GM19463 (cell line): ENCODE results near the gene AIP.
"Not testable (repeated sequence)": the region's sequence is repeated elsewhere in the genome, so short reads cannot be mapped to it uniquely, and the experiment has no call there.

Experiments used
- ATAC-seq: cut with Tn5 transposase; IDR thresholded peaks from one replicate; pipeline ENCODE4 v1.9.1; 2021; ENCODE audit warnings: mild to moderate bottlenecking, moderate library complexity; ENCODE audit not compliant: unreplicated experiment

AIP gene

GRCh38 chr11:67468456-67468758 is 14.4 kb upstream of the AIP start:
- no peak for ATAC-seq

DNA sequence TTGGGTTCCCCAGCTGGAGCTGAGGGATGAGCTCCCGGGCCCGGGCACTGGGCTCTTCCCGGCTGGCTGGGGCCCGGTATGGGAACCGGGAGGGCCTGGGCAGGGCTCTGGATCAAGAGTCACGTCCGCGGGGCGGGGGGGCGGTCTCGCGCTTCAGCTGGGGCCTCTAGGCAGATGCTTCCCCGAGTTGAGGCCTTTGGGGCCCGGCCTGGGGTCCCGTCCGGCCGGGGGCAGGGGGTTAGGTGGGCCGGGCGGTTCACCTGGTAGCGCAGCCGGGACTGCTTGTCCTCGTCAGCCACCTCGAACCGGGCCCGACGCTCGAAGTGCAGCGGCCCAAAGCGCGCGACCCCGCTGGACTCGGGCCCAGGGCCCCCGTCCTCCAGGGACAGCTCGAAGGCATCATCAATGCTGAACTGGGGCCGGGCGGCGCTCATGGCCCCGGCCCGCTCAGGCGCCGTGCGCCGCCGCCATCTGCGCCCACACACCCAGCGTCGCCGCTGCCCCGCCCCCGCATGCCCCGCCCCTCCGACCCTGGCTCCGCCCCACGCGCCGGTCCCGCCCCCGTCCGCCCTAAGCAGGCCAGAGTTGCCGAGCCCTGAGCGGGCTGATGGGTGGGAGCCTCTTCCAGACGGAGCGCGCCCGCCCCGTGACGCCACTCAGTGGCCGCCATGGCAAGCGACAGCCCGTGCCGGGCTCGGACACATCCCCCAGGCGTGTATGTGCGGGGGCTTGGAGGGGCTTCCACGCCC is 13.9 kb upstream of the AIP start, which contains the start of gene TMEM134:
Gene TMEM134, minus strand, starts transcription at position 493 of the 749 bp plus-strand sequence. Its CDS starts 59 bp downstream, at position 434.
- ATAC-seq = peak; percentile 63

DNA sequence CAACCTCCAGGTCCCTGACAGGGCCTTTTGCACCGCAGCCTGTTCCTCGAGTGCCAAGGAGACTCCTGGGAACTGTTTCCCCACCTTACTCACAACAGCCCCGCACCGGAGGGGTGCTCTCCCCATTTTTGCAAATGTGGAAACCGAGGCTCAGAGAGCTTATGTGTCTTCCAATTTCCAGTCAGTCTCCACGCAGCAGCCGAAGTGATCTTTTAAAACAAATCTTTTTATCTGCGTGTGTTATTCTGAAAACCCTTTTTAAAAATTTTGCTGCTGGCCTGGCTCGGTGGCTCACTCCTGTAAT is 13.4 kb upstream of the AIP start:
- ATAC-seq = no peak

GRCh38 chr11:67470337-67471002 is 12.4 kb upstream of the AIP start:
- ATAC-seq = no peak

GRCh38 chr11:67472882-67473281 is 9.9 kb upstream of the AIP start:
- no peak for ATAC-seq

GRCh38 chr11:67476692-67477091 is 6.1 kb upstream of the AIP start:
- not testable (repeated sequence) for ATAC-seq

DNA sequence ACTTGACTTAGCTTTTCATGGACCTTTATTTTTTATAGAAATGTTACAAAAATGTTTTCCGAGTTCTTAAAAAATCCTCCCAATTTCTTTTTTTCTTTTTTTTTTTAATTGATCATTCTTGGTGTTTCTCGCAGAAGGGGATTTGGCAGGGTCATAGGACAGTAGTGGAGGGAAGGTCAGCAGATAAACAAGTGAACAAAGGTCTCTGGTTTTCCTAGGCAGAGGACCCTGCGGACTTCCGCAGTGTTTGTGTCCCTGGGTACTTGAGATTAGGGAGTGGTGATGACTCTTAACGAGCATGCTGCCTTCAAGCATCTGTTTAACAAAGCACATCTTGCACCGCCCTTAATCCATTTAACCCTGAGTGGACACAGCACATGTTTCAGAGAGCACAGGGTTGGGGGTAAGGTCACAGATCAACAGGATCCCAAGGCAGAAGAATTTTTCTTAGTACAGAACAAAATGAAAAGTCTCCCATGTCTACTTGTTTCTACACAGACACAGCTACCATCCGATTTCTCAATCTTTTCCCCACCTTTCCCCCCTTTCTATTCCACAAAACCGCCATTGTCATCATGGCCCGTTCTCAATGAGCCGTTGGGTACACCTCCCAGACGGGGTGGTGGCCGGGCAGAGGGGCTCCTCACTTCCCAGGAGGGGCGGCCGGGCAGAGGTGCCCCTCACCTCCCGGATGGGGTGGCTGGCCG is 5.3 kb upstream of the AIP start:
- not testable (repeated sequence) for ATAC-seq

DNA sequence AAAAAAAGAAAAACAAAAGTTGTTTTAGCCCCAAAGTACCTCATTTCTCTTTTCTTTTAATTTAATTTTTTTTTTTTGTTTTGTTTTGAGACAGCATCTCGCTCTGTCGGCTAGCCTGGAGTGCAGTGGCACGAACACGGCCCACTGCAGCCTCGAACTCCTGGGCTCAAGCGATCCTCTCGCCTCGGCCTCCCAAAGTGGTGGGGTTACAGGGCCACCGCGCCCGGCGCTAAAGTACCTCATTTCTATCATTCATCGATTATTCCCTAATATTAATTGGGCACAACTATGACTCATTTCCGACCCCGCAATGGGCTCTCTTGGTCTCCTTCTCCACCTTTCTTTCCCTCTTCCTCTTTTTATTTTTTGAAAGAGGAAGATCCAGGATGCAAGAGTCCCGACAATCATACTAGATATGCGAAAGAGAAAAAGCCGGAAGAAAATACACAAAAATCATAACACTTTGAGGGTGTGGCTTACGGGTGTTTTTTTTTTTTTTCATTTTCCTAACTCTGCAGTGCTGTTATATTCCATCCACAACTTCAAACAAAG is 475 bp upstream of the AIP start:
- no peak for ATAC-seq

- ATAC-seq = no peak
Observed at GRCh38 chr11:67483831-67484665, 1.2 kb downstream of the AIP start.

GRCh38 chr11:67484847-67485311 is 2.1 kb downstream of the AIP start:
- ATAC-seq = no peak

GRCh38 chr11:67485873-67486361 is 3.1 kb downstream of the AIP start:
- not testable (repeated sequence) for ATAC-seq

DNA sequence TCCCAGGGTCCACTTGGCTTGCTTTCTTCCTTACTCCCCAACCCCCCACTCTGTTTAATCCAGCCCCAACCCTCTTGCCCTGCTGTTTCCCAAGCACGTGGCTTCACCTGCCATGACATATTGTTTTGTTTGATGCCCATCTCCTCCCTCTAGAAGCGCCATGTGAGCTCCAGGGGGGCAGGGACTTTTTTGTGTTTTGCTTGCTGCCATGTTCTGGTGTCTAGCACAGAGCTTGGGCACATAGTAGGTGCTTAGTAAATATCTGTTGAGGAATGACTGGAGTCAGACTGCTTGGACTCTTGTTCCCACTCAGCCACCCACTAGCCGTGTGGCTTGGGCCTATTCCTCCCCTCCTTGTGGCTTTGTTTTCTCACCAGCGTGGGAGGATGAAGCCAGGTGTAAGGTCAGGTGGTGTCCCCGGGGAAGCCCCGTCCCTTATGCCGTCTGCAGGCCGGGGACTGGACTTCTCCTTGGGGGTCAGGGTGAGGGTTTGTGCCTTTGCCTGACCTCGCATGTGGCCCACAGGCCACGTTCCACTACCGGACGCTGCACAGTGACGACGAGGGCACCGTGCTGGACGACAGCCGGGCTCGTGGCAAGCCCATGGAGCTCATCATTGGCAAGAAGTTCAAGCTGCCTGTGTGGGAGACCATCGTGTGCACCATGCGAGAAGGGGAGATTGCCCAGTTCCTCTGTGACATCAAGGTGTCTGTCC is 3.8 kb downstream of the AIP start:
- no peak for ATAC-seq

DNA sequence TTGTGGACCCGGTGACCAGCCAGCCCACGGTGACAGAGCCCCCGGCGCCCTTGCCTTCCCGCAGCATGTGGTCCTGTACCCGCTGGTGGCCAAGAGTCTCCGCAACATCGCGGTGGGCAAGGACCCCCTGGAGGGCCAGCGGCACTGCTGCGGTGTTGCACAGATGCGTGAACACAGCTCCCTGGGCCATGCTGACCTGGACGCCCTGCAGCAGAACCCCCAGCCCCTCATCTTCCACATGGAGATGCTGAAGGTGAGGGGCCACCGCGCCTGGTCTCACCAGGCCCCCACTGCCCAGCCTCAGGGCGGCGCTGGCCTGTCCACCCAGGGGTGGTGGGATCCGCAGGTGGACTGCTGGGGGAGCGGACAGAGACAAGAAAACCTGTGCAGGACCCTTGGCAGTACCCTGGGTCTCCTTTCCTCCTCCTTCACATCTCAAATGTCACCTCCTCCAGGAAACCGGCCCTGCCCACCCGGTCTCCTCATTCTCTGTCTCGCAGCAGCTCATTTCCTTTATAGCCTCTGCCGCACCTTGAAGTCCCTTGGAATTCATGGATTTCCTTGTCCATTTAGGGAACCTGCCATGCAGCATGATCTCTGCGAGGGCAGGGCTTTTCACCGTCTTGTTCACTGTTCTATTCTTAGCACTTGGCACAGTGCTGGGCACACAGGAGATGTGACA is 6.5 kb downstream of the AIP start:
- ATAC-seq = no peak

DNA sequence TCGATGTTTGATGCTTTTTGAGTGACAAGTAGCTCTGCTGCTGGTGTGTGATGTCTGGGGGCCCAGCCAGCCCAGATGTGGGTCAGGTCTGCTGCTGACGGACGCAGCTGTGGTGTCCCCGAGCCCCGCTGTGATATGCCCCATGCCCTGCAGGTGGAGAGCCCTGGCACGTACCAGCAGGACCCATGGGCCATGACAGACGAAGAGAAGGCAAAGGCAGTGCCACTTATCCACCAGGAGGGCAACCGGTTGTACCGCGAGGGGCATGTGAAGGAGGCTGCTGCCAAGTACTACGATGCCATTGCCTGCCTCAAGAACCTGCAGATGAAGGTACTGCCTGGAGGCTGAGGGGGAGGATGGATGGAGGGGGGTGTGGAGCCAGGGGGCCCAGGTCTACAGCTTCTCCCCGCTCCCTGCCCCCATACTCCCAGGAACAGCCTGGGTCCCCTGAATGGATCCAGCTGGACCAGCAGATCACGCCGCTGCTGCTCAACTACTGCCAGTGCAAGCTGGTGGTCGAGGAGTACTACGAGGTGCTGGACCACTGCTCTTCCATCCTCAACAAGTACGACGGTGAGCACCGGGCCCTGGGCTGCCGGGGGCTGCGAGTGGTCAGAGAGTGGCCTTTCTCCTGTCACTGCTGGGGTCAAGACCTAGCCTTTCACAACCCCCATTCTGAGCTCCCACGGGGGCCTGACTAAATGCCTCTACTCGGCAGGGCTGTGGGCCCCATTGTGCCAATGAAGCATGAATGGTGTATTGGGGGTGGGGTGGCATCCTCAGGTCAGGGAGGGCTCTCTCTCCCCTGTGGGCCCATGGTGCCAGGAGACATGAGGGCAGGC is 7.3 kb downstream of the AIP start:
- no peak for ATAC-seq

DNA sequence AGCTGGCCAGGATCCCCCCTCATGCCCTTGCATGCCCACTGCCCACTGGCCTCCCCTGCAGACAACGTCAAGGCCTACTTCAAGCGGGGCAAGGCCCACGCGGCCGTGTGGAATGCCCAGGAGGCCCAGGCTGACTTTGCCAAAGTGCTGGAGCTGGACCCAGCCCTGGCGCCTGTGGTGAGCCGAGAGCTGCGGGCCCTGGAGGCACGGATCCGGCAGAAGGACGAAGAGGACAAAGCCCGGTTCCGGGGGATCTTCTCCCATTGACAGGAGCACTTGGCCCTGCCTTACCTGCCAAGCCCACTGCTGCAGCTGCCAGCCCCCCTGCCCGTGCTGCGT is 7.9 kb downstream of the AIP start:
- ATAC-seq = no peak

GRCh38 chr11:67491276-67492068 is 8.6 kb downstream of the AIP start:
- no peak for ATAC-seq

GRCh38 chr11:67492069-67492727 is 9.4 kb downstream of the AIP start:
- ATAC-seq = no peak
